ENCODE results near the gene LIM2.

The LIM2 gene

DNA sequence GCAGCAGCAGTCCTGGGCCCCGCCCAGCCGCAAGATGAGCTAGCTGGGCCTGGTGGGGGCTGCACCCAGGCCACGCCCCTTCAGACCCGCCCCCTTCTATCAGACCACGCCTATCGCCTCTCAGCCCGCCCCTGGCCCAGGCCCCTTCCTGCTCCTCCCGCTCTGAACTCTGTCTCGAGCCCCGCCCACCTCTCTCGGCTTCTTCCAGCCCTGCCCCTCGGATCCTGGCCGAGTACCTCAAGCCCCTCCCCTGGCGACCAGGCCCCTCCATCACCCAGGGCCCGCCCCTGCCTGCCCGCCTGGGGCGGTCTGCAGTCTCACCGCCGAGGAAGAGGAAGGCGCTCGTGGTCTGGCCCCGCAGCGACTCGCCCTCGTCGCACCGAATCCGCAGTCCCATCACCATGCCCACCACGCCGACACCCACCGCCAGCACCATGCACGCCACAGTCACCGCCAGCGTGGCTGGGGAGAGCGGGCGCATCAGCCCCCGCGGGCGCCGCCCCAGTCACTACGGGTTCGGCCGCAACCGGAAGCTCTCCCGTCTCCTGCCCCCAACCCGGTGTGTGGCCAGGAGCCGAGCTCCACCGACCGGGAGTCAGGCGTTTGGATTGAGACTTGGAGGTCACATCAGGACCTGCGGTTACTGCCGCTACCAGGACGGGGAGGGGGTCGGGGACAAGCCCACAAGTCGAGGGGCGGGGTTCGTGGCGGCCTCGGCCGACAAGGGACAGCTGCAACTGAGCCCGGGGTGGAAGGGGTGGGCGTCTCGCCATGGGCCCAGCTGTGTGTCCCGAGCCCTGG is 20.0 kb downstream of the LIM2 start (continued):
- TF ChIP-seq, protein P1, sequence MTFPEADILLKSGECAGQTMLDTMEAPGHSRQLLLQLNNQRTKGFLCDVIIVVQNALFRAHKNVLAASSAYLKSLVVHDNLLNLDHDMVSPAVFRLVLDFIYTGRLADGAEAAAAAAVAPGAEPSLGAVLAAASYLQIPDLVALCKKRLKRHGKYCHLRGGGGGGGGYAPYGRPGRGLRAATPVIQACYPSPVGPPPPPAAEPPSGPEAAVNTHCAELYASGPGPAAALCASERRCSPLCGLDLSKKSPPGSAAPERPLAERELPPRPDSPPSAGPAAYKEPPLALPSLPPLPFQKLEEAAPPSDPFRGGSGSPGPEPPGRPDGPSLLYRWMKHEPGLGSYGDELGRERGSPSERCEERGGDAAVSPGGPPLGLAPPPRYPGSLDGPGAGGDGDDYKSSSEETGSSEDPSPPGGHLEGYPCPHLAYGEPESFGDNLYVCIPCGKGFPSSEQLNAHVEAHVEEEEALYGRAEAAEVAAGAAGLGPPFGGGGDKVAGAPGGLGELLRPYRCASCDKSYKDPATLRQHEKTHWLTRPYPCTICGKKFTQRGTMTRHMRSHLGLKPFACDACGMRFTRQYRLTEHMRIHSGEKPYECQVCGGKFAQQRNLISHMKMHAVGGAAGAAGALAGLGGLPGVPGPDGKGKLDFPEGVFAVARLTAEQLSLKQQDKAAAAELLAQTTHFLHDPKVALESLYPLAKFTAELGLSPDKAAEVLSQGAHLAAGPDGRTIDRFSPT (tag by site-specific recombination; IDR thresholded peaks at IDR 0.05) = peak; percentile 89
- no peak for TF ChIP-seq ZNF157 (tag by site-specific recombination; IDR thresholded peaks at IDR 0.05)
- no peak for TF ChIP-seq OSR2 (tag by site-specific recombination; IDR thresholded peaks at IDR 0.05)
- no peak for TF ChIP-seq RBAK (tag by site-specific recombination; IDR thresholded peaks at IDR 0.05)
- no peak; the same call in 1 of the 2 replicates for TF ChIP-seq ZNF391 (tag by site-specific recombination; IDR thresholded peaks at IDR 0.05; ENCODE audit: borderline replicate concordance, low read depth)
- TF ChIP-seq ZNF394 (tag by site-specific recombination; IDR thresholded peaks at IDR 0.05; ENCODE audit: borderline replicate concordance) = no peak
- TF ChIP-seq ZNF629 (tag by site-specific recombination; IDR thresholded peaks at IDR 0.05) = no peak
- TF ChIP-seq, protein P2, sequence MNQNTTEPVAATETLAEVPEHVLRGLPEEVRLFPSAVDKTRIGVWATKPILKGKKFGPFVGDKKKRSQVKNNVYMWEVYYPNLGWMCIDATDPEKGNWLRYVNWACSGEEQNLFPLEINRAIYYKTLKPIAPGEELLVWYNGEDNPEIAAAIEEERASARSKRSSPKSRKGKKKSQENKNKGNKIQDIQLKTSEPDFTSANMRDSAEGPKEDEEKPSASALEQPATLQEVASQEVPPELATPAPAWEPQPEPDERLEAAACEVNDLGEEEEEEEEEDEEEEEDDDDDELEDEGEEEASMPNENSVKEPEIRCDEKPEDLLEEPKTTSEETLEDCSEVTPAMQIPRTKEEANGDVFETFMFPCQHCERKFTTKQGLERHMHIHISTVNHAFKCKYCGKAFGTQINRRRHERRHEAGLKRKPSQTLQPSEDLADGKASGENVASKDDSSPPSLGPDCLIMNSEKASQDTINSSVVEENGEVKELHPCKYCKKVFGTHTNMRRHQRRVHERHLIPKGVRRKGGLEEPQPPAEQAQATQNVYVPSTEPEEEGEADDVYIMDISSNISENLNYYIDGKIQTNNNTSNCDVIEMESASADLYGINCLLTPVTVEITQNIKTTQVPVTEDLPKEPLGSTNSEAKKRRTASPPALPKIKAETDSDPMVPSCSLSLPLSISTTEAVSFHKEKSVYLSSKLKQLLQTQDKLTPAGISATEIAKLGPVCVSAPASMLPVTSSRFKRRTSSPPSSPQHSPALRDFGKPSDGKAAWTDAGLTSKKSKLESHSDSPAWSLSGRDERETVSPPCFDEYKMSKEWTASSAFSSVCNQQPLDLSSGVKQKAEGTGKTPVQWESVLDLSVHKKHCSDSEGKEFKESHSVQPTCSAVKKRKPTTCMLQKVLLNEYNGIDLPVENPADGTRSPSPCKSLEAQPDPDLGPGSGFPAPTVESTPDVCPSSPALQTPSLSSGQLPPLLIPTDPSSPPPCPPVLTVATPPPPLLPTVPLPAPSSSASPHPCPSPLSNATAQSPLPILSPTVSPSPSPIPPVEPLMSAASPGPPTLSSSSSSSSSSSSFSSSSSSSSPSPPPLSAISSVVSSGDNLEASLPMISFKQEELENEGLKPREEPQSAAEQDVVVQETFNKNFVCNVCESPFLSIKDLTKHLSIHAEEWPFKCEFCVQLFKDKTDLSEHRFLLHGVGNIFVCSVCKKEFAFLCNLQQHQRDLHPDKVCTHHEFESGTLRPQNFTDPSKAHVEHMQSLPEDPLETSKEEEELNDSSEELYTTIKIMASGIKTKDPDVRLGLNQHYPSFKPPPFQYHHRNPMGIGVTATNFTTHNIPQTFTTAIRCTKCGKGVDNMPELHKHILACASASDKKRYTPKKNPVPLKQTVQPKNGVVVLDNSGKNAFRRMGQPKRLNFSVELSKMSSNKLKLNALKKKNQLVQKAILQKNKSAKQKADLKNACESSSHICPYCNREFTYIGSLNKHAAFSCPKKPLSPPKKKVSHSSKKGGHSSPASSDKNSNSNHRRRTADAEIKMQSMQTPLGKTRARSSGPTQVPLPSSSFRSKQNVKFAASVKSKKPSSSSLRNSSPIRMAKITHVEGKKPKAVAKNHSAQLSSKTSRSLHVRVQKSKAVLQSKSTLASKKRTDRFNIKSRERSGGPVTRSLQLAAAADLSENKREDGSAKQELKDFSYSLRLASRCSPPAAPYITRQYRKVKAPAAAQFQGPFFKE (tag by site-specific recombination; IDR thresholded peaks at IDR 0.05; ENCODE audit: borderline replicate concordance) = no peak
- no peak for TF ChIP-seq ZNF677 (tag by site-specific recombination; IDR thresholded peaks at IDR 0.05)
- no peak for TF ChIP-seq ZNF621 (tag by site-specific recombination; IDR thresholded peaks at IDR 0.05)
- no peak for TF ChIP-seq ZNF560 (tag by site-specific recombination; IDR thresholded peaks at IDR 0.05; ENCODE audit: borderline replicate concordance)
- TF ChIP-seq ZNF266 (tag by site-specific recombination; IDR thresholded peaks at IDR 0.05; ENCODE audit: low read depth) = no peak
- peak; percentile 69 for TF ChIP-seq ZIC2 (tag by site-specific recombination; IDR thresholded peaks at IDR 0.05)
- peak; percentile 72 for TF ChIP-seq ZBTB20 (tag by site-specific recombination; IDR thresholded peaks at IDR 0.05)
- no peak for TF ChIP-seq ZBTB44 (tag by site-specific recombination; IDR thresholded peaks at IDR 0.05)
- no peak for TF ChIP-seq ZNF311 (tag by site-specific recombination; IDR thresholded peaks at IDR 0.05; ENCODE audit: borderline replicate concordance)
- no peak for TF ChIP-seq ZNF121 (tag by site-specific recombination; IDR thresholded peaks at IDR 0.05)
- TF ChIP-seq ZXDB (tag by site-specific recombination; IDR thresholded peaks at IDR 0.05) = peak; percentile 98
- TF ChIP-seq GLIS2 (tag by site-specific recombination; IDR thresholded peaks at IDR 0.05) = peak; percentile 90
- no peak for TF ChIP-seq ZNF280D (tag by site-specific recombination; IDR thresholded peaks at IDR 0.05)
- TF ChIP-seq KLF1 (tag by site-specific recombination; IDR thresholded peaks at IDR 0.05) = peak; percentile 88
- no peak for TF ChIP-seq REST (tag by site-specific recombination; IDR thresholded peaks at IDR 0.05)

Data from HEK293 (cell line).